ENCODE data around the gene UQCR10.

The UQCR10 gene

DNA sequence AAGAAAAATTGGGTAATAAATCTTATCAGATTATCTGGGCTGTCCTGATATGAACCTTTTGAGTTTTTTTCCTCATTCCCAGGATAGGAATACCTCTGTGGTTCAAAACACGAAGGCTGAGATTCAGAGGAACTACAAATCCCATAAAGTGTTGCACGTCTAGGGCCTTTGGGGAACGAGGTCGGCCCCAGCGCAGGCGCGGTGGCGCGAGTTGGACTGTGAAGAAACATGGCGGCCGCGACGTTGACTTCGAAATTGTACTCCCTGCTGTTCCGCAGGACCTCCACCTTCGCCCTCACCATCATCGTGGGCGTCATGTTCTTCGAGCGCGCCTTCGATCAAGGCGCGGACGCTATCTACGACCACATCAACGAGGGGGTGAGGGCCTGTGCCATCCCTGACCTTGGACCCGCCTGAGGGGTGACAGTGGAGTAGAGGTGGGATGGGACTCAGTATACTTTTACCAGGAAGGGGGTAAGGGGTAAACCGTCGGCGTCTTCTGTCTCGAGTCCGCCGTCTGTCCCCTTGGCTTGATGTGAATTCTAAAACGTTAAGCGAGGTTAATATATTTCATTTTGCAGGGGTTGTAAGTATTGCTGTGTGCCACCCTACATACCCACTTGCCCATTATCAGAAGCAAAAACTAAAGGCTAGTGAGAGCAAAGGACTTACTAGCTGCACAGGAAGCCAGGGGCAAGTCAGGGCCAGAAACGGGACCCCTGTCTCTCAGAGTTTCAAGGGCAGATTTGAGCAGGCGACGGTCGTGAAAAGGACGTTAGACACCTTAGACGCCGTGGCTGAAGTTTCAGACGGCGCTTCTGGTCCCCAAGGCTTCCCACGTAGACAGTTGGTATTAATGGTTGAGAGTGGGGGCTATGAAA lies at the start of gene UQCR10:
TSS of gene UQCR10 (plus strand) at position 199 of the 881 bp plus-strand sequence. CDS start at position 229, 30 bp downstream.
- peak; percentile 76 for DNase-seq

DNA sequence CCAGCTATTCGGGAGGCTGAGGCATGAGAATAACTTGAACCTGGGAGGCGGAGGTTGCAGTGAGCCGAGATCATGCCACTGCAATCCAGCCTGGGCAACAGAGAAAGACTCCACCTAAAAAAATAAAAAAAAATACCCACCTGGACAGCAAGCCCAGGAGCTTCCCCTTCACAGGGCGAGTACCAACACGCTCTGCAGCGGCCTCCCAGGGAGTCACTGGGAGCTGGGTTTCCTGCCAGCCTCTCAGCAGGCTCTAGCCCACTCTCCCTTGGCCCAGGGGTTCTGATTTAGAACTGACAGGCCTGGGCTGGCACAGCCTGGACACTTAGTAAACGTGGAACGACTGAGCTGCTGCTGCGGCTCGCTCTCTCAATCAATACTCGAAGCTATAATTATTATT lies 49.4 kb upstream of the UQCR10 start:
- no peak for DNase-seq

DNA sequence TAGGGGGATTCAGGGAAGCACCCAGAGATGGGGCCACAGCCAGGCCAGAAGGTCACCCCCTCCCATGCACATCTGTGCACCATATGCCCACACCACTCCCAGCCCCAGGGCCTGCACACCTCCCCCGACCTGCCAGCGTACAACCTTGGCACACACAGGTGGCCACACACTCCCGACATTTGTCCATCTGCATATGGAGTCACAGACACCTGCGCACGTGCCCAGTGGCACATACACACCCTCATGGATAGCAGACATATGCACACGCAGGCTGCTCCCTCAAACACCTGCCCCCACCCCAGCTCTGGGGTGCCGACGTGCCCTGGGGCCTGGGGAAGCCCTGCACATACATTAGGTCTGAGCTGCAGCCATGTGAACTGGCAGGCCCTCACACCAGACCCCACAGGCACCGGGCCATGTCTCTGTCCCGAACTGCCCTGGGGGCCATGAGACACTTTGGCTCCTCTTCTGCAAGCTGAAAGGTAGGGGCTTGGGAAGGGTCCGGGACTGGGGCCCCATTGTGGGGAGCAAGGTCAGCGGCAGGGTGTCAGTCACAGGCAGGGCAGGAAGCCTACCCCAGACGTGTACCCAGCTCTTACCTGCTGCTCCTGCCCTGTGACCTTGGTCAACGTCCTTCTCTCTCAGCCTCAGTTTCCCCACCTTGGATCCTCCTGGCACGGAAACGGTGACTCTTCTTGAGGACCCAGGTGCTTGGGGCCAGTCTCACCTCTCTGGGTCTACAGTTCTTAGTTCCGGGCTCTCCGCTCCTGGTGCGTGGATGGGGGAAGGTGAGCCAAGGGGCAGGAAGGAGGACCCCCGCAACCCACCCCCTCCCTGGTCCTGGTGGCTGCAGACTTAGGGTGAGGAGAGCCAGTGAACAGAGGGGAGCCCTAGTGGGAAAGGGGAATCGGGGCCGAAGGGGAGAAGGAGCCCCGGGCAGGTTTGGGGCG lies 47.9 kb upstream of the UQCR10 start:
- no peak for DNase-seq

DNA sequence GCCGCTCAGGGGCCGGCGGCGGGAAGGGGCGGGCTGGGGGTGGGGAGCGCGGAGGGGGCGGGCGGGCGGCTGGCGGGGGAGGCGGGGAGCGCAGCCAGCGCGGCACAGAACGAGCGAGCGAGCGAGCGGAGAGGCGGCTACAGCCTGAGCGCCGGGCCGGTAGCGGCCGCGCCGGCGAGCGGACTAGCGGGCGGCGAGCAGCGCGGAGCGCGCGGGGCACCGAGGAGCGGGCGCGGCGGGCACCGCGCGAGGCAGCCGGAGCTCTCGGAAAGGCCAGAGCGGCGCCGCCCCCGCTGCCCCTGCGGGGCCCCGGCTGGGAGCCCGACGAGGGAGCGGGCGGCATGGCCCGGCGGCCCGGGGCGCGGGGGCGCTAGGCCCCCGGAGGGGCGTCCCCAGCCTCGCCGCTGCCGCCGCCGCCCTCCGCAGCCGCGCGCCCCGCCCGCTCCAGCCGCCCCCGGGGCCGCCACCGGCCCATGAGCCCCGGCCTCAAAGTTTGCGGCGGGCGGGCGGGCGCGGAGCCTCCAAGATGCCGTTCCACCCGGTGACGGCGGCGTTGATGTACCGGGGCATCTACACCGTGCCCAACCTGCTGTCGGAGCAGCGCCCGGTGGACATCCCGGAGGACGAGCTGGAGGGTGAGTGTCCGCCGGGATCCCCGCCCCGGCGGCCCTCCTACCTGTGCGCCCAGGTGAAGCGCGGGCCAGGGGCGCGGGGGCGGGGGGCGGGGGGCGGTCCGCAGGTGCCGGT lies 47.1 kb upstream of the UQCR10 start, which contains the start of gene CABP7:
TSS of gene CABP7 (plus strand) at position 105 of the 747 bp plus-strand sequence. CDS start at position 527, 422 bp downstream.
- DNase-seq = no peak

DNA sequence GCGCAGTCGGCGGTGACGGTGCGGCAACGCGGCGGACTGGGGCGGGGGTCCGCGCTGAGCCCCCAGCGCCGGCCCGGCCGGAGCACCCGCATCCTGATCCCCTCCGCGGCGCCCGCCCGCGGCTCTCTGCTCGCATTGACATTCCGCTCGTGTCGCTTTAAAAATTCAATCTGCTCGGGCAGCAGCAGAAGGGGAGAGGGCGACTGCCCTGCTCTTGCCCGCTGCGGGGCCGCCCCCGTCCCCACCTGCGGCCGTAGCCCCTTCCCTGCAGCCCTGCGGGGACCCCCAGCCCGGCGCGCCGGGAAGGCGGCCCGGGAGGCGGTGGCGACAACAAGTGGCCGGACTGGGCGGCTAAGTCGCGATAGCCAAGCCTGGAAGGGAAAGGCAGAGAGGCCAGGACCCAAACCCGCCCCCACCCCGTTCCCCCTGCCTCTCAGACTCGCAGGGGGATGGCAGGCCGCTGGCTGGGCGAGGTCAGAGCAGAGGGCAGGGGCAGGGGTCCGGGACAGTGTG lies 46.3 kb upstream of the UQCR10 start:
- no peak for DNase-seq

DNA sequence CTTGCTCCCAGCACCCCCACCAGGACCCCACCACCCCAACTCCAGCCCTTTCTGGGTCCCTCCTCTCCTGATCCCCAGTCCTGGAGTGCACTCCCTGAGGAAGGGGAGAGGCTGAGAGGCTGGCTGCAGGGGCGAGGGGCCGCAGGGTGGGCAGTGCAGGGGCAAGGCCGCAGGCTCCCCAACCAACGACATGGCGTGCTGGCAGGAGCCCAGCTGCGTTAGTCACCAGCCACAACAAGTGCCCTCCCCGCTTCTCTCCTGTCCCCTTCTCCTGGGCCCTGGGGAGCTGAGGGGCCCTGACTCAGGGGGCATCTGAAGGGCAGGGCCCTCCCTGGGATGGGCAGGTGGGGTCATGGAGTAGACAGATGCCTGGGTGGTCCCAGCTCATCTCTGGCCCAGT lies 45.0 kb upstream of the UQCR10 start:
- DNase-seq = no peak

DNA sequence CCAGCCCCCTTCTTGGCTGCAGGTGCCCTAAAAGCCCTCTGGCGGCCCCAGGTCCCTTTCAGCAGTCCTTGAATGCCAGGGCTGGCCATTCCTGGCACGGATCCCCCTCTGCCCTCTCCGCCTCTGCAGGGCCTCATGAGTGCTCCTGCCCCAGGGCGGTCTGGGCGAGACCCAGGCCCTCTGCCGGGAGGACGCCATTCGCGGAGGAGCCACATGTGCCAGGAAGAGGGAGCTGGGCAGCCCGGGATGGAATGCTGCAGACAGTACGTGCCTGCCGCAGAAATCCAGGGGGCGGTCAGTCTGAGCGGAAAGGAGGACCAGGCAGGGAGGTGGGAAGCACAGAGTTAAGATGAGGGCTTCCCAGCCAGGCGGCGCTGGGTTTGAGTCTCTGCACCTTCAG lies 44.6 kb upstream of the UQCR10 start:
- no peak for DNase-seq

DNA sequence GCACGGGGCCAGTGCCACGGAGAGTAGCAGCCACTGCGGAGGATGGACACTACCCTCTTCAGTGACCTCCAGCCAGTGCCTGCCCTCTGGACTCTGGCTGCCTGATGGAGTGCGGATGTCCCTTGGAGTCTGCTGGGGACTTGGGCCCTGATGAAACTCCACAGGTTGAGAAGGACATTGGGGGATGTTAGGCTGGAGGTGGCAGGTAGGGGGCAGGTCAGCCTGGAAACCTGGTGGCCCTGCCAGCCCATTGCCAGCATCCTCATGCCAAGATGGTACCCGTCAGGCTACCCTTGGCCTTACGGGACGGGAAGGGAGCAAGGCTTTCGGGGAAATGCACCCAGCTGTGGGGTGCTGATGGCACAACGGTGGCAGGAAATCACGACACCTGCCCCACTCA lies 43.4 kb upstream of the UQCR10 start:
- DNase-seq = no peak

DNA sequence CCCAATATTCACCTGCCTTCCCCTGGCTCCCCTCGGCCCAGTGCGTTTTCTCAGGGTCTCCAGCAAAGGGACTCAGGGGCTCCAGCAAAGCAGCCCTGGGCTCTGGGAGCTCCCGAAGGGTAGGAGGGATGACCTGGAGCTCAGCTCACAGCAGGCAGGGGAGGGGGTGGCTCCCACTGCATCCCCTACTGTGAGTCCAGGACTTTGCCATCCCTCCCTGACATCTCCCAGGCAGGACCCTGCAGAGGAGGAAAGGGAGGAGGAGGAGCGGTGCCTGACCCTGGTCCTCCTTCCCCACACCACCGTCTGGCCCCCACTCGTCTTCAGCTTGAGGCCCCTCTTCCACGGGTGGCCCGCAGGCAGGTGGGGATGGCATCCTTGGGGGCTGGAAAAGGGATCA lies 42.3 kb upstream of the UQCR10 start:
- no peak for DNase-seq

DNA sequence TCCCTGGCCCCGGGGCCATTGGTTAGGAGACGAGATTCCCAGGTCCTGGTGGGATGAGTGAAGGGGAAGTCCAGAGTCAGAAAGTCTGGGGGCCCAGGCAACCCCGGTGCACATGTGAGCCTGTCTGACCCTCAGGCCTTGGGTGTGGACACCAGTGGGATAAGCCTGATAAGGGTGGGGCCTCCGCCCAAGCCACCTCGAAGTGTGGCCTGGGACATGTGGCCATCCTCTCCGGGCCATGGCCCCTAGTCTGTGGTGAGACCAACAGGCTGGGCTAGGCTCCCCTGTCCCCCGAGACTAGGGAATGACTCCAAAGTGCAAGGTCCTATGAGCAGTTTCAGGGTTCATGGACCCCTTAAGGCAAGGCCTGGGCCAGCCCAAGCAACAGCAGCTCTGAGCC lies 41.1 kb upstream of the UQCR10 start:
- no peak for DNase-seq

DNA sequence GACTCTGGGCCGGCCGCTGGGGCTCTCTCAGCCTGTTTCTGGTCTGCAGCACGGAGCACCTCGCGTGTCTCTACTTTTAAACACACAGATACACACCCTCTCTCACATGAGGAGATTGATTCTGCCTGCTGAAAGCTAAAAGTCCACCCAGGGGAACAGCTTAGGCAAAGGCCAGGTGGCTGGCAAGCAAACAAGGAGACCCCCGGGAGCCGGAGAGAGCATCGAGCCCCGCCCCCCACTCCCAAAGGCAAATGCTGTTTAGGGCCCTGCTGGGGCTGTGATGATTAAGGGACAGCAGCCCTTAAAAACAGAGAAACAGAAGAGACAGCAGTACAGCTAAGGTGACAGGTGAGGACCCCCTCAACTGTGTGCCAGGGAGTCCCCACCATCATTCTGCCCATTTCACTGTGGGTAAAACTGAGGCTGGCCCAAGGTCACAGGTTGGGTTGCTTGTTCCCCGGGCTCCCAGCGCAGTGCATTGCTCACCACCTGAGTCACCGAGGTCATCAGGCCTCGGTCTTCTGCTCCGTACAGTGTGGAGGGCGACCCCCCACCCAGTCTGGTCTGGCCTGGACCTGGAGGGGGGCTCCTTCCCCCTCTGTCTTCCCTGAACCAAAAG lies 40.5 kb upstream of the UQCR10 start:
- DNase-seq = no peak

DNA sequence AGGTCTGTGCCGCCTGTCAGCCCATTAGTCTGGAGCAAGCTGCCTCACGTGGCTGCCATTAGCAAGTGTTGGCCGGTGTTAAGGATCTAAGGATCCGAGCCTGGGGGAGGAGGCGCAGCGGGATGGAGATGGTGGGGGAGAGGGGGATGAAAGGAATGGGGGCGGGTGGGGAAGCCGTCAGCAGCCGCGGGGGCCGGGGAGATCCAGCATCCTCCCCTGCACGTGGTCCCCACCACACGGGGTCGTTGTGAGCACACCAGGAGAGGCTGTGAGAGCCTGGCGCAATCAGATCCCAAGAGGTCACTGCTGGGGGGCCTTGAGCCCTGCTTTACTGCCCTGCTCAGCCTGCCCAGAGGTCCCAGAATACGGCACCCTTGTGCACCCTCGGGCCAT lies 40.0 kb upstream of the UQCR10 start:
- peak; percentile 80 for DNase-seq

DNA sequence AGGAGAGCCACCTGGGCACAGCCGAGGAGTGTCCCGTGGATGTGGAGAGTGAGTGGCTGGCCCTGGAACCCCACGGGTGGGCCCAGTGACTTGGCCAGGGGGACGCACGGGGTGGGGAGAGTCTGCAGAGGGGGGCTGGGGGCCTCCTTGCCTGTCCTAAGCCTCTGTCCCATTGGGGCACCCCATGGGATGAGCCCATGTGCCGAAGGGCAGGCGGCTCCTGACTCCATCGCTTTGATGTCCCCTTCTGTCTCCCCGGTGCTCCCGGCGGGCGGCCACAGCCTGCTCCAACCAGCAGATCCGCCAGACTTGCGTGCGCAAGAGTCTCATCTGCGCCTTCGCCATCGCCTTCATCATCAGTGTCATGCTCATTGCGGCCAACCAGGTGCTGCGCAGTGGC lies 38.0 kb upstream of the UQCR10 start:
- DNase-seq = no peak

DNA sequence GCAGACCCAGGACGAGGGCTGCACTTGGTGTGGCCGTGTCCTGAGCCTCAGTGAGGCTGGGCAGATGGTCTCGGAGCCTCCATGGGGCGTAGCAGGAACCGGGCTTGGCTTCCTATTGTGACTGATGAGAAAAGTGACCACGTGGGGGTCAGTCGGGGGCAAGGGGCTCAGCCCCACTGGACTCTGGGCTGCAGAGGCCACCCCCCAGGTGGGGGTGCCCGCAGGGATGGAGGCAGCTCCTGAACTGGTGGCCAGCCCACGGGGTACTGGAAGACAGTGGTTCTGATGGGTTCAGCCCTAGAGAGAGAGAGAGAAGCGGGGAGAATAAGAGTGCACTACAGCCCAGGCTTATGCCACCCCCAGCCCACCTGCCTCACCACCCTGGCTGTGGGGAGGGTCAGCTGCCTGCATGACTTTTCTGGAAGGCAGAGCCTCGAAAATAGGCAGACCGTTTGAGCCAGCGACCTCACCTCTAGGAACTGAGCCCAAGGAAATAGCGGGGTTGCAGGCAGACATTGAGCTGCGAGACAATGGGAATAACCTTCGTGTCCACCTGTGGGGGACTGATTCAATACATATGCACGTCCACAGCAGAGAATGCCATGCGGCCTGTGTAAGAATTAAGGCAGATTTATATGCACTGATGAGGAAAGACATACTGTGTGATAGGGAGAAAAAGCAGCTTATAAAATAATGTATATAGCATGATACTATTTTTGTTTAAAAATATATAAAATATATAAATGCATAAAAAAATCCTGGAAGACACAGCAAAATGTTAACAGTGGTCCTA lies 35.9 kb upstream of the UQCR10 start:
- no peak for DNase-seq

DNA sequence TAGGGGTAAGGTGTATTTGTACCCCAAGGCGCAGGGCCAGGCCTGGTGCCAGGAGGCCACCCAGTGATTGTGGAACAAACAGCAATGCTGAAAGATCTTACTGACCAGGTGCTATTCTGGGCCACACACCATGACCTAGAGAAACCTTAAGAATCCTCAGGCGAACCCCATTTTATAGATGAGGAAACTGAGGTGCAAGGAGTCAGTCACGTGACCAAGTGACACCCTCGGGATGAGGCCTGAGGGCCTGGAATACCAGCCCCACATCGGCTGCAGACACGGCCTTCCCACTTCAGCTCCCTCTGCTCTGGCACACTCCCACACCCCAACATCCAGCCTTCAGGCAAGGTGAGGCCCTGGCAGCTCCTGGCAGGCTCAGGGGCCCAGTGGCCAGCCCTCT lies 34.3 kb upstream of the UQCR10 start:
- no peak for DNase-seq

DNA sequence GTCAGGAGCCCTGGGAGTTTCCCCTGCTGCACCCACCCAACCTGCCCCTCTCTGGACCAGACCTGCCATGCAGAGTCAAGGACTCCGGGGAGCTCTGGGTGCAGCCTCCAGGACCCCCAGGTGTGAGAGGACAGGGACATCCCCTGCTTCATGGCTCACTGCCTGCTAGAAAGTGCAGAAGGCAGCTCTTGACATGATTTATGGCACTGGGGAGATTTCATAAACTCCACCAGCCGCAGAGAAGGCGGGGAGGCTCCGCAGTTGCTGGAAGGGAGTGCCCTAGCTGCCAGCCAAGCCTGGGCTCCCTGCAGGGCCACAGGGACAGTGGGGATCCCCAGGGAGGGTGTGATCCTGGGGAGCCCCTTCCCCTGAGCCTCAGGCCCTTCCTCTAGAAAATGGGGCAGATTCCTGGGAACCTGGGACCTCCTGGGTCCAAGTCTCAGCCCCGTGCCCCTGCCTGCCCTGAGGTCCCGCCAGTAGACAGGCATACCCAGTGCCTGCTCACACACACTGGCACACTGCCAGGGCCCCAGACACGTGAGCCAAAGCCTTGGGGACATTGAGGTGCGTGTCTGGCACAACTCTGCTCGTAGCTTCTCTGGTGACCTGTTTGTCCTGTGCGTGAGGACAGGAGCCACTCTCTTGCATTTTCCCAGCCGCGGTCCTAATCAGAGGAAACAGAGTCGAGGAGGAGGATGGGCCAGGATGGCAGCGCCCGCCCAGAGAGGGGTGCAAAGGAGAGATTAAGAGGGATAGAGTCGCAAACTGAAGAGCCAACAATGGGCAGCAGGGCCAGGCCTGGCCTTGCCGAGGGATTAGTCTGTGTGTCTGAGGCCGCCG lies 33.6 kb upstream of the UQCR10 start:
- no peak for DNase-seq

DNA sequence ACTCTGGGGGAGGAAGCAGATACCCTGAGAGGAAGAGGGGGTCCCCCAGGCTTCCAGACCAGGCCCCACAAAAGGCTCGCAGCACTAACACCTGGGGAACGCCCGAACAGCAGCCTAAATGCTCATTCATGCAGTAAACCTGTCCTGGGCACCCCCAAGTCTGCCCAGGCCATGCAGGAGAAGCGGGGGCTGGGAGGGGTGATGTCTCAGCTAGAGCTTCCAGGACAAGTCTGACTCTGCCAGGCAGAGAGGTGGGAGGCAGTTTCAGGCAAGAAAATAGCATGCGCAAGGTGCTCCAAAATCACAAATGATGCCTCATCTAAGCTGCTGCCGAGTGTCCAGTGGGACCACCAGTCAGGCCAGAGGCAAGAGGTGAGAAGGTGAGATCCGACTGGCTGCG lies 32.8 kb upstream of the UQCR10 start:
- no peak for DNase-seq

DNA sequence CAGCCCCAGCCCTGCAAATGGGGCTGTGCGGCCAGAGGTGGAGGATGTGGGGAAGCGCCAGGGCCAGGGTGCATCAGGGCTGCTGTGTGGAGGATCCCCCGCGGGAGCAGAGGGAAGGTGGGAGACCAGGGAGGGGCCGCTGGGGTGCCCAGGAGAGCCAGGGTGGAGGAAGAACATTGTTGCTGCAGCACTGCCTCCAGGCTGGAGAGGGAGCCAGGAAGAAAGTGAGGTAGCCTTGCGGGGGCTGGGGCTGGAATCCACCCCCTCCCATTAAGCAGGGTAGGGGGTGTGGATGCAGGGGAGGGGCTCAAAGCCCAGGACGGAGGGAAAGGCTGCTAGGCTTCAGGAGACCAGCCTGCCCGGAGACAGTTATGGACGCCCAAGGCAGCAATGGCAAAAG lies 32.3 kb upstream of the UQCR10 start:
- DNase-seq = no peak

DNA sequence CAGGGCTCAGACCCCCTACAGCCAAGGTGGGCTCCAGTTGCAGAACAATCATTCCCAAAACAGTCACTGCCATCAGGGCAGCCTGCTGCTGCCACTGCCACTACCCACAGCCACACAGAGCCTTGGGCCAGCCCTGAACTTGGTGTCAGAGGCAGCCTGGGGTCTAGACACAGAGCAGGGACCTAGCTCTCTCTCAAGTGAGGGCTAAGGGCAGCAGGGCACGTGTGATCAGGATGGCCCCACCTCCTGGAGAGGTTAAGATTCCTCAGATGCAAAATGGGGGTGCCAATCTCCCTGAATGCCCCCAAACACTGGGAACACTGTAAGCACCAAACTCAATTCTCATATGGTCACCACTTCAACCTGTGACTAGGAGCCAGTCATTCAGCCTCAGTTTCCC lies 31.8 kb upstream of the UQCR10 start:
- DNase-seq = no peak
